CD8-positive, alpha-beta memory T cell (primary cell): ENCODE data around the gene TMEM205. TPM values are rescaled to one million over a fixed set of nuclear protein-coding genes. Genes with fewer than 3 reads are reported as not detected.

Experiments
- CTCF ChIA-PET: fragments of 350-600 bp; sonication (Branson Sonifier 250); formaldehyde crosslinking; loops from one replicate; lab custom pipeline; 2021; ENCODE audit warnings: antibody characterized with exemption; lab: Charles Lee
- POLR2A ChIA-PET: fragments of 350-600 bp; sonication (Branson Sonifier 250); formaldehyde crosslinking; loops from one replicate; lab custom pipeline; 2021; ENCODE audit warnings: antibody characterized with exemption; lab: Charles Lee
- DNase-seq, 5 donors: peaks; one replicate each; pipeline versions ENCODE4 v3.0.0 to v3.0.0-alpha.2; 2020 to 2022; ENCODE audit warnings: mixed read lengths in 1 of 5
- H3K27ac ChIP-seq: one replicate; pipeline ENCODE4 v1.7.0; 2013; ENCODE audit warnings: low read depth, mild to moderate bottlenecking, low read length, moderate library complexity
- H3K27me3 ChIP-seq: 2 replicates; pipeline ENCODE4 v1.7.0; 2013; ENCODE audit warnings: low read length, mild to moderate bottlenecking; ENCODE audit not compliant: insufficient read depth, poor library complexity, severe bottlenecking
- H3K36me3 ChIP-seq: 2 replicates; pipeline ENCODE4 v1.7.0; 2013; ENCODE audit warnings: mild to moderate bottlenecking, low read length, moderate library complexity; ENCODE audit not compliant: insufficient read depth
- H3K4me1 ChIP-seq: 2 replicates; pipeline ENCODE4 v1.7.0; 2013; ENCODE audit warnings: mild to moderate bottlenecking, low read length, moderate library complexity; ENCODE audit not compliant: insufficient read depth
- H3K4me3 ChIP-seq: 2 replicates; pipeline ENCODE4 v1.7.0; 2013; ENCODE audit warnings: mild to moderate bottlenecking, low read length
- H3K9me3 ChIP-seq: 2 replicates; pipeline ENCODE4 v1.7.0; 2013; ENCODE audit warnings: mild to moderate bottlenecking, low read length
- H3K27ac Mint-ChIP-seq, 8 donors: one replicate each; pipeline ENCODE4 v1.8.0; 2020 to 2021; ENCODE audit warnings: mixed read lengths in 8 of 8, mild to moderate bottlenecking in 6 of 8, inconsistent platforms in 3 of 8, moderate library complexity in 3 of 8
- H3K27me3 Mint-ChIP-seq, 2 donors: one replicate each; pipeline ENCODE4 v1.8.0; 2020 to 2021; ENCODE audit warnings: mixed read lengths in 2 of 2, mild to moderate bottlenecking in 1 of 2, moderate library complexity in 1 of 2
- H3K36me3 Mint-ChIP-seq, 3 donors: one replicate each; pipeline ENCODE4 v1.8.0; 2020 to 2021; ENCODE audit warnings: mixed read lengths in 3 of 3, inconsistent platforms in 1 of 3, mild to moderate bottlenecking in 1 of 3
- H3K4me1 Mint-ChIP-seq, 3 donors: one replicate each; pipeline ENCODE4 v1.8.0; 2020 to 2021; ENCODE audit warnings: mixed read lengths in 3 of 3, inconsistent platforms in 1 of 3, mild to moderate bottlenecking in 1 of 3
- H3K4me3 Mint-ChIP-seq, 7 donors: one replicate each; pipeline ENCODE4 v1.8.0; 2020 to 2021; ENCODE audit warnings: mixed read lengths in 7 of 7, mild to moderate bottlenecking in 6 of 7, moderate library complexity in 4 of 7, inconsistent platforms in 2 of 7
- H3K9me3 Mint-ChIP-seq, 5 donors: one replicate each; pipeline ENCODE4 v1.8.0; 2020 to 2022; ENCODE audit warnings: mixed read lengths in 5 of 5, mild to moderate bottlenecking in 3 of 5, moderate library complexity in 2 of 5, inconsistent platforms in 1 of 5
- polyA plus RNA-seq: library from polyadenylated mRNA; unstranded; fragments of 300-500 nt; fragmentation: Illumina TruSeq; gene quantifications from one replicate; pipeline ENCODE4 v1.2.3, GENCODE V29; 2021
- total RNA-seq, 2 experiments: library from RNA; stranded (reverse); gene quantifications; one replicate each; pipeline ENCODE4 v1.2.3, GENCODE V29; 2021

The TMEM205 gene
- total and polyA plus RNA-seq, 3 experiments from 2014 or later: 24.8 to 75.9 (median 30.5) TPM

- H3K27me3 ChIP-seq: no peaks in the 10 kb centered on the region
- H3K27ac Mint-ChIP-seq: no peak overlapping the region
- H3K36me3 Mint-ChIP-seq: peaks cover 4 to 43% (median 6%) of the 10 kb centered on the region in 3 donors
- H3K27me3 Mint-ChIP-seq: no peaks in the 10 kb centered on the region
- ChIA-PET POLR2A (no interaction called here), CTCF (interaction anchor here (1.4 kb wide), 1 partner anchor 13 kb away, joined by 4 read pairs; no protein-coding TSS in a partner anchor)
- no peaks in the 10 kb centered on the region for H3K36me3 ChIP-seq
- H3K4me1 Mint-ChIP-seq: peaks cover 0 to 2% (median 0%) of the 10 kb centered on the region in 3 donors
- no peaks in the 10 kb centered on the region for H3K9me3 ChIP-seq
- H3K27ac ChIP-seq: no peak overlapping the region
- no peaks in the 10 kb centered on the region for H3K4me1 ChIP-seq
- H3K4me3 Mint-ChIP-seq: no peak overlapping the region
- no peak overlapping the region for H3K4me3 ChIP-seq
- DNase-seq: no peak
- no peaks in the 10 kb centered on the region for H3K9me3 Mint-ChIP-seq
Measured at GRCh38 chr19:11367528-11367927, 21.5 kb upstream of the TMEM205 start.

GRCh38 chr19:11365557-11366117 is 19.6 kb upstream of the TMEM205 start:
- H3K27ac ChIP-seq: no peak overlapping the region
- no peak overlapping the region for H3K4me3 Mint-ChIP-seq
- no peaks in the 10 kb centered on the region for H3K4me1 ChIP-seq
- no peak overlapping the region for H3K4me3 ChIP-seq
- no peaks in the 10 kb centered on the region for H3K4me1 Mint-ChIP-seq
- H3K9me3 Mint-ChIP-seq: no peaks in the 10 kb centered on the region
- no peaks in the 10 kb centered on the region for H3K27me3 ChIP-seq
- no peak for DNase-seq
- POLR2A ChIA-PET: no interaction called here
- no peaks in the 10 kb centered on the region for H3K36me3 ChIP-seq
- no peaks in the 10 kb centered on the region for H3K9me3 ChIP-seq
- CTCF ChIA-PET: no interaction called here
- no peaks in the 10 kb centered on the region for H3K27me3 Mint-ChIP-seq
- peaks cover under 1 to 36% (median 4%) of the 10 kb centered on the region in 3 donors for H3K36me3 Mint-ChIP-seq
- peak overlapping the region in 1 of 8 donors; percentile 91 for H3K27ac Mint-ChIP-seq

- no peaks in the 10 kb centered on the region for H3K9me3 Mint-ChIP-seq
- H3K4me3 Mint-ChIP-seq: no peak overlapping the region
- no peak overlapping the region for H3K4me3 ChIP-seq
- no peaks in the 10 kb centered on the region for H3K4me1 Mint-ChIP-seq
- H3K27me3 ChIP-seq: no peaks in the 10 kb centered on the region
- no peaks in the 10 kb centered on the region for H3K9me3 ChIP-seq
- no peak overlapping the region for H3K27ac ChIP-seq
- peaks cover 0 to 34% (median 3%) of the 10 kb centered on the region in 3 donors for H3K36me3 Mint-ChIP-seq
- H3K27ac Mint-ChIP-seq: no peak overlapping the region
- H3K36me3 ChIP-seq: no peaks in the 10 kb centered on the region
- H3K27me3 Mint-ChIP-seq: no peaks in the 10 kb centered on the region
- CTCF ChIA-PET: no interaction called here
- POLR2A ChIA-PET: no interaction called here
- no peaks in the 10 kb centered on the region for H3K4me1 ChIP-seq
- no peak for DNase-seq
Measured at GRCh38 chr19:11364935-11365334, 18.9 kb upstream of the TMEM205 start.

- no peak for DNase-seq
- H3K4me3 Mint-ChIP-seq: no peak overlapping the region
- ChIA-PET POLR2A (no interaction called here), CTCF (no interaction called here)
- Histone ChIP-seq H3K4me1 (no peaks in the 10 kb centered on the region), H3K36me3 (no peaks in the 10 kb centered on the region), H3K27me3 (no peaks in the 10 kb centered on the region), H3K9me3 (no peaks in the 10 kb centered on the region), H3K4me3 (no peak overlapping the region), H3K27ac (no peak overlapping the region)
- no peaks in the 10 kb centered on the region for H3K9me3 Mint-ChIP-seq
- no peaks in the 10 kb centered on the region for H3K27me3 Mint-ChIP-seq
- peaks cover 0 to 31% (median 3%) of the 10 kb centered on the region in 3 donors for H3K36me3 Mint-ChIP-seq
- no peaks in the 10 kb centered on the region for H3K4me1 Mint-ChIP-seq
- H3K27ac Mint-ChIP-seq: no peak overlapping the region
Measured at GRCh38 chr19:11364296-11364904, 18.3 kb upstream of the TMEM205 start.

- POLR2A ChIA-PET: no interaction called here
- Mint-ChIP-seq H3K4me3 (no peak overlapping the region), H3K9me3 (no peaks in the 10 kb centered on the region), H3K27ac (peak overlapping the region in 1 of 8 donors; percentile 74), H3K36me3 (peaks cover 0 to 28% (median 3%) of the 10 kb centered on the region in 3 donors), H3K4me1 (no peaks in the 10 kb centered on the region), H3K27me3 (no peaks in the 10 kb centered on the region)
- DNase-seq: no peak
- Histone ChIP-seq H3K4me1 (no peaks in the 10 kb centered on the region), H3K27ac (no peak overlapping the region), H3K27me3 (no peaks in the 10 kb centered on the region), H3K36me3 (no peaks in the 10 kb centered on the region), H3K4me3 (no peak overlapping the region), H3K9me3 (no peaks in the 10 kb centered on the region)
- CTCF ChIA-PET: no interaction called here
Measured at GRCh38 chr19:11363881-11364280, 17.8 kb upstream of the TMEM205 start.

- Mint-ChIP-seq H3K27ac (no peak overlapping the region), H3K36me3 (peaks cover 0 to 17% (median 3%) of the 10 kb centered on the region in 3 donors), H3K27me3 (peaks cover 0 to 2% of the 10 kb centered on the region in 2 donors), H3K4me1 (peaks cover 0 to 1% (median 0%) of the 10 kb centered on the region in 3 donors), H3K9me3 (no peaks in the 10 kb centered on the region), H3K4me3 (no peak overlapping the region)
- POLR2A ChIA-PET: interaction anchor here (0.7 kb wide), 1 partner anchor 19 kb away, joined by 3 read pairs; no protein-coding TSS in a partner anchor
- no peak overlapping the region for H3K4me3 ChIP-seq
- CTCF ChIA-PET: no interaction called here
- H3K36me3 ChIP-seq: no peaks in the 10 kb centered on the region
- H3K9me3 ChIP-seq: no peaks in the 10 kb centered on the region
- no peak for DNase-seq
- H3K27ac ChIP-seq: no peak overlapping the region
- H3K4me1 ChIP-seq: no peaks in the 10 kb centered on the region
- H3K27me3 ChIP-seq: no peaks in the 10 kb centered on the region
Measured at GRCh38 chr19:11361771-11362731, 16.0 kb upstream of the TMEM205 start.

- Histone ChIP-seq H3K4me1 (no peaks in the 10 kb centered on the region), H3K27ac (no peak overlapping the region), H3K27me3 (no peaks in the 10 kb centered on the region), H3K36me3 (no peaks in the 10 kb centered on the region), H3K9me3 (no peaks in the 10 kb centered on the region), H3K4me3 (no peak overlapping the region)
- ChIA-PET POLR2A (no interaction called here), CTCF (no interaction called here)
- H3K9me3 Mint-ChIP-seq: no peaks in the 10 kb centered on the region
- no peak overlapping the region for H3K27ac Mint-ChIP-seq
- H3K4me1 Mint-ChIP-seq: peaks cover under 1 to 2% (median 2%) of the 10 kb centered on the region in 3 donors
- H3K27me3 Mint-ChIP-seq: peaks cover 3 to 6% of the 10 kb centered on the region in 2 donors
- no peak overlapping the region for H3K4me3 Mint-ChIP-seq
- DNase-seq: no peak
- peaks cover 0 to 15% (median 3%) of the 10 kb centered on the region in 3 donors for H3K36me3 Mint-ChIP-seq
Measured at GRCh38 chr19:11361037-11361770, 15.1 kb upstream of the TMEM205 start.
